ENCODE measurements around the gene ITPR2. TPM values are rescaled to one million over a fixed set of nuclear protein-coding genes. Genes with fewer than 3 reads are reported as not detected.

The ITPR2 gene
- total and polyA plus RNA-seq, 2 of the 13 experiments (the other 11 are each of a cell fraction or from before 2014, with no cell fraction given) = 31.9 to 81.9 TPM

GRCh38 chr12:26736563-26737486, 96.2 kb downstream of the ITPR2 start:
- H3K4me2 ChIP-seq (ENCODE audit: low read depth, low read length) = peak overlapping the region; percentile 79
- H3K9ac ChIP-seq (ENCODE audit: insufficient read depth, low read depth, low read length) = peak overlapping the region; percentile 78
- peaks cover 90% of the 10 kb centered on the region for H3K79me2 ChIP-seq (ENCODE audit: insufficient read depth, low read length)
- no peak overlapping the region for H2AFZ ChIP-seq (ENCODE audit: low read length)
- H3K27ac ChIP-seq (ENCODE audit: extremely low read length, insufficient read depth, low read length) = peak overlapping the region; percentile 95
- ChIA-PET POLR2A (interaction anchor here (0.7 to 3.6 kb wide), 16 partner anchors 10 to 277 kb away, joined by 3 to 78 read pairs (median 5); partner anchors contain the start of genes ITPR2 and TM7SF3), CTCF (ENCODE audit: low intra/inter-chr PET ratio, low total read pairs) (no interaction called here)
- ATAC-seq (peak; percentile 88), FAIRE-seq (peak; percentile 88), DNase-seq (ENCODE audit: low spot score) (peak; percentile 99)
- H4K20me1 ChIP-seq (ENCODE audit: insufficient read depth, low read length) = no peaks in the 10 kb centered on the region
- H3K27me3 ChIP-seq (ENCODE audit: control insufficient read depth in 1 of 2, insufficient read depth in 2 of 2, low read length in 2 of 2) = no peaks in the 10 kb centered on the region
- H3K4me1 ChIP-seq (ENCODE audit: insufficient read depth, low read length) = peaks cover 93% of the 10 kb centered on the region
- H3K9me3 ChIP-seq (ENCODE audit: low read length) = peaks cover 8% of the 10 kb centered on the region
- intact Hi-C loops (cut with micrococcal nuclease; ENCODE audit: unreplicated experiment) = loop anchor here (1.0 to 10.0 kb wide), 4 partner anchors 8 to 98 kb away; partner anchors contain the start of gene ITPR2
- 3% methylated on average over 16 of the region's 16 CpGs for WGBS (ENCODE audit: low lambda C conversion rate)
- peaks cover 2 to 12% of the 10 kb centered on the region in 2 experiments; a peak in 4 of 5 replicates for H3K36me3 ChIP-seq (replicated peaks in 1 of 2; ENCODE audit: control insufficient read depth in 1 of 2, insufficient read depth in 2 of 2, low read length in 2 of 2)
- H3K4me3 ChIP-seq (replicated peaks in 1 of 3; ENCODE audit: insufficient read depth in 1 of 3, low read depth in 2 of 3, low read length in 3 of 3) = peak overlapping the region; percentile 20 to 39 (median 25); a peak in 4 of 6 replicates
- in situ Hi-C loops (cut with HindIII; ENCODE audit: extremely low pct_ligation_motif_present, low pct_unique_long_range_greater_than_20kb) = no loop called here
- BruUV-seq (replicated peaks) = no TSS peak
- TF ChIP-seq BORCS8-MEF2B (CRISPR knock-in tag; IDR thresholded peaks at IDR 0.05) (0 out of 2 replicates have a peak, but pooled peaks have one; percentile 40), TFE3 (CRISPR knock-in tag; IDR thresholded peaks at IDR 0.05) (peak; percentile 76; the same call in 1 of the 2 replicates), FLYWCH1 (CRISPR knock-in tag; IDR thresholded peaks at IDR 0.05) (peak; percentile 12; the same call in 1 of the 2 replicates), NPAS2 (CRISPR knock-in tag; IDR thresholded peaks at IDR 0.05; ENCODE audit: borderline replicate concordance) (no peak), BRD4 (CRISPR knock-in tag; IDR thresholded peaks at IDR 0.05) (0 out of 2 replicates have a peak, but pooled peaks have one; percentile 57), NONO (IDR thresholded peaks at IDR 0.05) (no peak), NONO (CRISPR knock-in tag; conservative IDR thresholded peaks at IDR 0.05) (peak; percentile 71), HMGXB4 (CRISPR knock-in tag; IDR thresholded peaks at IDR 0.05; ENCODE audit: borderline replicate concordance in 1 of 2, low read depth in 1 of 2) (peak in 1 of 2 experiments; percentile 50; a peak in 1 of 4 replicates), FOXO4 (CRISPR knock-in tag; conservative IDR thresholded peaks at IDR 0.05) (no peak), ZFP62 (CRISPR knock-in tag; IDR thresholded peaks at IDR 0.05) (no peak), PATZ1 (CRISPR knock-in tag; IDR thresholded peaks at IDR 0.05) (peak; percentile 74), ZNF329 (CRISPR knock-in tag; IDR thresholded peaks at IDR 0.05; ENCODE audit: low read depth) (no peak), ZNF496 (CRISPR knock-in tag; IDR thresholded peaks at IDR 0.05; ENCODE audit: insufficient replicate concordance) (no peak)
